Caco-2 (cell line): ENCODE data around the gene CLVS2. TPM values are rescaled to one million over a fixed set of nuclear protein-coding genes. Genes with fewer than 3 reads are reported as not detected.

Experiments used
- BruUV-seq: library from RNA; stranded (reverse); fragments of 400-500 nt; replicated peaks from 2 replicates; lab custom pipeline; 2021; lab: Mats Ljungman, UMichigan
- CTCF ChIA-PET: fragments of 300-600 bp; sonication (Branson Sonifier 250); formaldehyde crosslinking; loops from one replicate; lab custom pipeline; 2022; ENCODE audit warnings: antibody characterized with exemption; lab: Charles Lee
- POLR2A ChIA-PET: fragments of 300-600 bp; sonication (Branson Sonifier 250); formaldehyde crosslinking; loops from one replicate; lab custom pipeline; 2022; ENCODE audit warnings: antibody characterized with exemption; lab: Charles Lee
- DNase-seq, 2 experiments: peaks; one replicate each; pipeline versions ENCODE4 v3.0.0 to v3.0.0-alpha.2; 2020 to 2022
- H3K27me3 ChIP-seq: replicated peaks from 2 replicates; pipeline ENCODE4 v1.6.0; 2011; ENCODE audit warnings: low read length; ENCODE audit not compliant: control insufficient read depth, insufficient read depth
- H3K36me3 ChIP-seq: 2 replicates; pipeline ENCODE4 v1.5.1; 2011; ENCODE audit warnings: low read length; ENCODE audit not compliant: control insufficient read depth, insufficient read depth
- H3K4me1 ChIP-seq: fragments of 250-450 bp; sonication (Bioruptor Pico); 2 replicates; pipeline ENCODE4 v1.5.1; 2020; ENCODE audit warnings: mild to moderate bottlenecking
- H3K4me3 ChIP-seq: 2 replicates; pipeline ENCODE4 v1.5.1; 2011; ENCODE audit warnings: low read depth, mild to moderate bottlenecking, control low read depth, low read length
- H3K9me3 ChIP-seq: fragments of 250-450 bp; sonication (Bioruptor Pico); 2 replicates; pipeline ENCODE4 v1.5.1; 2020; ENCODE audit warnings: mild to moderate bottlenecking, moderate library complexity
- H3K27ac Mint-ChIP-seq: one replicate; pipeline ENCODE4 v1.8.0; 2022; ENCODE audit warnings: mixed read lengths; ENCODE audit not compliant: unreplicated experiment
- H3K27me3 Mint-ChIP-seq: one replicate; pipeline ENCODE4 v1.8.0; 2022; ENCODE audit warnings: mixed read lengths; ENCODE audit not compliant: insufficient read depth, unreplicated experiment
- H3K36me3 Mint-ChIP-seq: one replicate; pipeline ENCODE4 v1.8.0; 2022; ENCODE audit warnings: mild to moderate bottlenecking, mixed read lengths; ENCODE audit not compliant: insufficient read depth, unreplicated experiment
- H3K4me1 Mint-ChIP-seq: one replicate; pipeline ENCODE4 v1.8.0; 2022; ENCODE audit warnings: low read depth, mixed read lengths; ENCODE audit not compliant: unreplicated experiment
- H3K4me3 Mint-ChIP-seq: one replicate; pipeline ENCODE4 v1.8.0; 2022; ENCODE audit warnings: mild to moderate bottlenecking, moderate library complexity, mixed read lengths; ENCODE audit not compliant: unreplicated experiment
- H3K9me3 Mint-ChIP-seq: one replicate; pipeline ENCODE4 v1.8.0; 2022; ENCODE audit warnings: mixed read lengths; ENCODE audit not compliant: unreplicated experiment
- CTCF ChIP-seq, 2 experiments: fragments of 200-600 bp in 1 of 2; IDR thresholded peaks; 1 replicate in 1 of 2; 2 replicates in 1 of 2; pipeline versions ENCODE4 v1.5.1 to v1.8.0; 2011 to 2022; ENCODE audit warnings: antibody characterized with exemption in 1 of 2, control low read depth in 1 of 2, inconsistent platforms in 1 of 2, low read depth in 1 of 2, low read length in 1 of 2, mild to moderate bottlenecking in 1 of 2, moderate library complexity in 1 of 2; ENCODE audit not compliant: insufficient read depth in 1 of 2, severe bottlenecking in 1 of 2, unreplicated experiment in 1 of 2
- intact Hi-C: fragments of 100-400 bp; cut with micrococcal nuclease; formaldehyde crosslinking; loops from one replicate; pipeline ENCODE4 v1.10.0; 2022; ENCODE audit not compliant: unreplicated experiment
- total RNA-seq: library from RNA; stranded (reverse); gene quantifications from 2 replicates; pipeline ENCODE4 v1.2.3, GENCODE V29; 2022

Gene CLVS2
- total RNA-seq, 1 experiment from 2014 or later, result not detected

GRCh38 chr6:122977180-122977579, 18.9 kb upstream of the CLVS2 start:
- TF ChIP-seq CTCF (IDR thresholded peaks at IDR 0.05; ENCODE audit: insufficient read depth in 1 of 2, low read depth in 1 of 2, low read length in 1 of 2, severe bottlenecking in 1 of 2, unreplicated experiment in 1 of 2), result no peak

DNA sequence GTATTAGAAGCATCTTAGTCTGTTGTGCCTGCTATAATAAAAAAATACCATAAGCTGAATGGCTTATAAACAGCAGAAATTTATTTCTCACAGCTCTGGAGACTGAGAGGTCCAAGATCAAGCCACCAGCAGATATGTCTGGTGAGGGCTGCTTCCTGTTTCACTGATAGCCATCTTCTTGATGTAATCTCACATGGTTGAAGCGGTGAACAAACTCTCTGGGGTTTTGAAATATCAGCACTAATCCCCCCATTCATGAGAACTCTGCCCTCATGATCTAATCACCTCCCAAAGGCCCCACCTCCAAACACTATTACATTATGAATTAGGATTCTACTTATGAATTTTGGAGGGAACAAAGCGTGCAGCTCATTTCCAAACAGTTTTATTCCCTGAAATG, 11.6 kb upstream of the CLVS2 start:
- CTCF ChIA-PET, result no interaction called here
- H3K27me3 Mint-ChIP-seq, result peaks cover 18% of the 10 kb centered on the region
- H3K4me3 ChIP-seq, result no peak overlapping the region
- POLR2A ChIA-PET, result no interaction called here
- no peaks in the 10 kb centered on the region for H3K4me1 ChIP-seq
- intact Hi-C loops, result no loop called here
- no peak overlapping the region for H3K27ac Mint-ChIP-seq
- peaks cover 5% of the 10 kb centered on the region for H3K36me3 Mint-ChIP-seq
- no peak for DNase-seq
- BruUV-seq, result no TSS peak
- H3K36me3 ChIP-seq, result no peaks in the 10 kb centered on the region
- H3K9me3 Mint-ChIP-seq, result no peaks in the 10 kb centered on the region
- no peaks in the 10 kb centered on the region for H3K9me3 ChIP-seq
- no peak for TF ChIP-seq CTCF (IDR thresholded peaks at IDR 0.05; ENCODE audit: insufficient read depth in 1 of 2, low read depth in 1 of 2, low read length in 1 of 2, severe bottlenecking in 1 of 2, unreplicated experiment in 1 of 2)
- H3K4me3 Mint-ChIP-seq, result no peak overlapping the region
- no peaks in the 10 kb centered on the region for H3K4me1 Mint-ChIP-seq
- H3K27me3 ChIP-seq, result no peaks in the 10 kb centered on the region

More at GRCh38 chr6:122977180-122977579, 18.9 kb upstream of the CLVS2 start:
- Histone ChIP-seq H3K4me1 (no peaks in the 10 kb centered on the region), H3K9me3 (no peaks in the 10 kb centered on the region), H3K36me3 (no peaks in the 10 kb centered on the region), H3K4me3 (no peak overlapping the region), H3K27me3 (no peaks in the 10 kb centered on the region)
- intact Hi-C loops, result no loop called here
- Mint-ChIP-seq H3K4me1 (no peaks in the 10 kb centered on the region), H3K9me3 (no peaks in the 10 kb centered on the region), H3K27ac (no peak overlapping the region), H3K27me3 (peaks cover 4% of the 10 kb centered on the region), H3K36me3 (no peaks in the 10 kb centered on the region), H3K4me3 (no peak overlapping the region)
- ChIA-PET CTCF (no interaction called here), POLR2A (no interaction called here)
- no peak for DNase-seq
- BruUV-seq, result no TSS peak

DNA sequence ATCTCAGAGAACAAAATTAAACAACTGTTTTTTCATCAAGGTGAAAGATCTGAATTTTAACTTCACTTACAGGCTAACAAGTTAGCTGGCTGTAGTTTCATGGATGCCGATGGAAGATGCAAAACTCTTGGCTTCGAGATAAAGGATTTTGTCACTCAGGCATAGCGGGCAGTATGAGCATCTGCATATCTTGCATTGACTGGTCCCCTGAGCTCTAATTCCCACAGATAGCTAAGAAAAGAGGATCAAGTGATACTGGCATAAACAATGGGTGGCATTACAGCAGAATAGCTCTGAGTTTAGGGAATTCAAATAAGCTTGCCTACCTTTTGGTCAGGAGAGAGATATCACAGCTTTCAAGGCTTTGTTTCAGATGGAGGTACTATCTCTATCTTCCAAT, 1.8 kb upstream of the CLVS2 start:
- BruUV-seq, result no TSS peak
- no peak overlapping the region for H3K4me3 Mint-ChIP-seq
- no peaks in the 10 kb centered on the region for H3K27me3 ChIP-seq
- H3K36me3 ChIP-seq, result no peaks in the 10 kb centered on the region
- no peak for DNase-seq
- no peak for TF ChIP-seq CTCF (IDR thresholded peaks at IDR 0.05; ENCODE audit: insufficient read depth in 1 of 2, low read depth in 1 of 2, low read length in 1 of 2, severe bottlenecking in 1 of 2, unreplicated experiment in 1 of 2)
- no peaks in the 10 kb centered on the region for H3K9me3 Mint-ChIP-seq
- no peaks in the 10 kb centered on the region for H3K4me1 ChIP-seq
- POLR2A ChIA-PET, result no interaction called here
- H3K27me3 Mint-ChIP-seq, result peaks cover 17% of the 10 kb centered on the region
- H3K4me3 ChIP-seq, result no peak overlapping the region
- no peaks in the 10 kb centered on the region for H3K4me1 Mint-ChIP-seq
- intact Hi-C loops, result no loop called here
- no peak overlapping the region for H3K27ac Mint-ChIP-seq
- peaks cover under 1% of the 10 kb centered on the region for H3K36me3 Mint-ChIP-seq
- H3K9me3 ChIP-seq, result no peaks in the 10 kb centered on the region
- CTCF ChIA-PET, result no interaction called here
